ENCODE results near the gene ACSS2.

- TF ChIP-seq EZH2 (optimal IDR thresholded peaks at IDR 0.05; ENCODE audit: low read depth, low read length) (no peak), CTCF (IDR thresholded peaks at IDR 0.05; ENCODE audit: low read length) (no peak)
These were observed 6.8 kb downstream of the ACSS2 start for GRCh38 chr20:34883087-34883688.
